Measurements from ENCODE around the gene EHD2.
A peak's percentile ranks its signal among the peaks of the same experiment; 100 is the strongest.
"Not testable (repeated sequence)": the region's sequence is repeated elsewhere in the genome, so short reads cannot be mapped to it uniquely, and the experiment has no call there.

Gene EHD2, protein sequence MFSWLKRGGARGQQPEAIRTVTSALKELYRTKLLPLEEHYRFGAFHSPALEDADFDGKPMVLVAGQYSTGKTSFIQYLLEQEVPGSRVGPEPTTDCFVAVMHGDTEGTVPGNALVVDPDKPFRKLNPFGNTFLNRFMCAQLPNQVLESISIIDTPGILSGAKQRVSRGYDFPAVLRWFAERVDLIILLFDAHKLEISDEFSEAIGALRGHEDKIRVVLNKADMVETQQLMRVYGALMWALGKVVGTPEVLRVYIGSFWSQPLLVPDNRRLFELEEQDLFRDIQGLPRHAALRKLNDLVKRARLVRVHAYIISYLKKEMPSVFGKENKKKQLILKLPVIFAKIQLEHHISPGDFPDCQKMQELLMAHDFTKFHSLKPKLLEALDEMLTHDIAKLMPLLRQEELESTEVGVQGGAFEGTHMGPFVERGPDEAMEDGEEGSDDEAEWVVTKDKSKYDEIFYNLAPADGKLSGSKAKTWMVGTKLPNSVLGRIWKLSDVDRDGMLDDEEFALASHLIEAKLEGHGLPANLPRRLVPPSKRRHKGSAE

DNA sequence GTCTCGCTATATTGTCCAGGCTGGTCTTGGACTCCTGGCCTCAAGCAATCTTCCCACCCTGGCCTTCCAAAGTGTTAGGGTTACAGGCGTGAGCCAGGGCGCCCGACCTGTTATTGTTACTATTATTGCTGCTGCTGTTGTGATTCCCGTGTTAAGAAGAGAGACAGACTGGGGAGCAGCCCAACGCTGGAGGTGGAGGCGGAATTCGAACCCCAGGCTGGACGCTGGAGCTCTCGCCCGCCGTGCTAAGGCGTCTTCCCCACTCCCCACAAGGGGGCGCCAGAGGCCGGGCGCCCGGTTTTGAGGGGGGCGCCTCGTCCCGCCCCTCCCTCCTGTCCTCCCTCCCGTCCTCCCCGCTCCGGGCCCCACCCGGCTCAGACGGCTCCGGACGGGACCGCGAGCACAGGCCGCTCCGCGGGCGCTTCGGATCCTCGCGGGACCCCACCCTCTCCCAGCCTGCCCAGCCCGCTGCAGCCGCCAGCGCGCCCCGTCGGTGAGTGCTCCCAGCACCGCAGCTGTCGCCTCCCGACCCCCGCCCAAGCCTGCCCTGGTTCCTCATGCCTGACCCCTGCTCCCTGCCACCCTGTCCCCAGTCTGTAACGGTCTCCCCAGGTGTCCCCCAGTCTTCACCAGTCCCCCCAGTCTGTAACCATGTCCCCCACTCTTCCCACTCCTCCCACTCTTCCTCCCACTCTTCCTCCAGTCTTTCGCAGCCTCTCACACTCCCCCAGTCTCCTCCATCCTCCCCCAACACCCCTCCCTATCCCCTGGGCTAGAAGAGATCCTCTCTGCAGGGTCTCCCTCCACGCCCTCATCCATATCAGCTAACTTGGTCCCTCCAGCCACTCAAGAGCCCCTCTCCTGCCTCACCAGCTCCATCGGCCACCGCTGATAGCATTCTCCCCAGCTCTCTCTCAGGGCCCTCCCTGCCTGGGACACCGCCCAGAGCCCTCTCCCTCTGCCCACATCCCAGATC lies at the start of gene EHD2:
TSS of gene EHD2 (plus strand) at position 377 of the 976 bp plus-strand sequence. CDS start 3,191 bp downstream, outside the sequence.
- TF ChIP-seq SUZ12 (IDR thresholded peaks at IDR 0.05; ENCODE audit: extremely low read depth, insufficient read depth, insufficient read length) (no peak), YY1 (IDR thresholded peaks at IDR 0.05; ENCODE audit: insufficient read depth, insufficient read length) (no peak), ZNF274 (IDR thresholded peaks at IDR 0.05; ENCODE audit: low read depth, low read length) (no peak)
- no peaks in the 10 kb centered on the region for H3K27me3 ChIP-seq (ENCODE audit: insufficient read depth, insufficient read length)
- peaks cover 7% of the 10 kb centered on the region; the same call in 1 of the 2 replicates for H3K9me3 ChIP-seq (ENCODE audit: insufficient read depth, low read length)
- peaks cover 21% of the 10 kb centered on the region for H3K36me3 ChIP-seq (ENCODE audit: insufficient read depth, insufficient read length, low read length)
- peak within 1 kb of the TSS; percentile 85 for H3K9ac ChIP-seq (ENCODE audit: insufficient read length, low read depth)
- no peaks in the 10 kb centered on the region for H3K4me1 ChIP-seq (ENCODE audit: insufficient read depth, insufficient read length)
- H3K4me3 ChIP-seq (ENCODE audit: insufficient read length, low read depth): peak within 1 kb of the TSS; percentile 75
- DNase-seq (ENCODE audit: low read depth, low spot score): no peak

DNA sequence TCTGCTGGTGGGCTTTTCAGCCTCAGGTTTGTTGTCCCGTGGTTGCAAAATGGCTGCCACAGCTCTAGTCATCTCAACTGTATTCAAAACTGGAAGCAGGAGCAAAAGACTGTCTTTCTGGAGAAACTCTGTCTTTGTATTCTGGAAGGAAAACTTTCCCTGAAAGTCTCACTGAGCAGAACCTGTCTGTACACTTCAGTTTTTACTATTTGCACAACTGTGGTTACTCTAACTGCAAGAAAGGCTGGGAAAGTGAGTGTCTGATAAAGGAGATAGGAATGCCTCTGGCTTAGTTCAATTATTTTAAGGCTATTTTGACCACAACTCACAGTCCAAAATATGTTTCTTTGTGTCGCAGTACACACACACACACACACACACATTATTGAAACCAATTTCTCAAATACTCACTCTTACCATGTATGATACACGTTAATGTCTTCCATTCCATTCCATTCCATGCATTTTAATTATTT lies 49.7 kb upstream of the EHD2 start:
- Histone ChIP-seq H3K36me3 (ENCODE audit: insufficient read depth, insufficient read length, low read length) (peaks cover 9% of the 10 kb centered on the region), H3K9me3 (ENCODE audit: insufficient read depth, low read length) (no peaks in the 10 kb centered on the region), H3K4me1 (ENCODE audit: insufficient read depth, insufficient read length) (no peaks in the 10 kb centered on the region), H3K9ac (ENCODE audit: insufficient read length, low read depth) (no peak overlapping the region), H3K4me3 (ENCODE audit: insufficient read length, low read depth) (no peak overlapping the region), H3K27me3 (ENCODE audit: insufficient read depth, insufficient read length) (no peaks in the 10 kb centered on the region)
- no peak for DNase-seq (ENCODE audit: low read depth, low spot score)
- TF ChIP-seq ZNF274 (IDR thresholded peaks at IDR 0.05; ENCODE audit: low read depth, low read length) (no peak), SUZ12 (IDR thresholded peaks at IDR 0.05; ENCODE audit: extremely low read depth, insufficient read depth, insufficient read length) (no peak), YY1 (IDR thresholded peaks at IDR 0.05; ENCODE audit: insufficient read depth, insufficient read length) (no peak)

DNA sequence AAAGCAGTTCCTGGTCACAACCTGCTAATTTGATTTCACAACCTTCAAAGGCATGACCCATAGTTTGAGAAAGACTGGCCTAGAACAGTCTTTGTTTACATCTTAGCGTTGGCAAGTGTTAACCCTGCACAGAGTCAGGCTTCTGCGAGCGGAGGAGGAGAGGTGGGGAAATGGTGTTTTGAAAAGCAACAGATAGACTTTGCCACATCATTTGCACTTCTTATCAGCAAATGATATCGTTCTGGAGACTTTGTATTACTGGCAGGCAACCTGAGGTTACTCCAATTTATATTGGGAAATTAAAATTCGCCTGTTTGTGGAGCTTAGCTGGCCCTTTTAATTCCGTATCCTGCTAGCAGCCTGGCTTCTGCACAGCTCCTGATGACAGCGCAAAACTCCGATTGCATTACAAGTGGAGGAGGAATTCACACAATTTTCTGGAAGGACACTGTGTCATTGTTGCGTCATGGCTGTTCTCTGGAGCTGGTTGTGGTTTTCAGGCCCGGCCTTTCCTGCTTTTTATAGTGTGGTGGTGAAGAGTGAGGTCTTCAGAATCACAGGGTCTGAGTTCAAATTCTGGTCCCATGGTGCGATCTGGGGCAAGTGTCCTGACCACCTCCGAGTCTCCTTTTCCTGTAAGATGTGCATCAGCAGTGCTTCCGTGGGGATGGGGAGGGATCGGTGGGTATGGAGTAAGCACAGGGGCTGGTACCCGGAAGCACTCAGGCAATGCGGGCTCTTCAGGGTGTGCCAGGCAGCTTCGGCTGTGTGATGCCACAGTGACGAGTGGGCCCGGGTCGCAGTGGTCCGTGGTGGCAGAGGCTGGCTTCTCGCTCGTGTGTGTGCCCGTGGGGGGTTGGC lies 49.1 kb upstream of the EHD2 start:
- no peak overlapping the region for H3K9ac ChIP-seq (ENCODE audit: insufficient read length, low read depth)
- no peak for TF ChIP-seq ZNF274 (IDR thresholded peaks at IDR 0.05; ENCODE audit: low read depth, low read length)
- no peak for TF ChIP-seq YY1 (IDR thresholded peaks at IDR 0.05; ENCODE audit: insufficient read depth, insufficient read length)
- TF ChIP-seq SUZ12 (IDR thresholded peaks at IDR 0.05; ENCODE audit: extremely low read depth, insufficient read depth, insufficient read length): no peak
- H3K4me3 ChIP-seq (ENCODE audit: insufficient read length, low read depth): no peak overlapping the region
- no peaks in the 10 kb centered on the region for H3K9me3 ChIP-seq (ENCODE audit: insufficient read depth, low read length)
- DNase-seq (ENCODE audit: low read depth, low spot score): no peak
- H3K27me3 ChIP-seq (ENCODE audit: insufficient read depth, insufficient read length): no peaks in the 10 kb centered on the region
- no peaks in the 10 kb centered on the region for H3K4me1 ChIP-seq (ENCODE audit: insufficient read depth, insufficient read length)
- peaks cover 9% of the 10 kb centered on the region for H3K36me3 ChIP-seq (ENCODE audit: insufficient read depth, insufficient read length, low read length)

DNA sequence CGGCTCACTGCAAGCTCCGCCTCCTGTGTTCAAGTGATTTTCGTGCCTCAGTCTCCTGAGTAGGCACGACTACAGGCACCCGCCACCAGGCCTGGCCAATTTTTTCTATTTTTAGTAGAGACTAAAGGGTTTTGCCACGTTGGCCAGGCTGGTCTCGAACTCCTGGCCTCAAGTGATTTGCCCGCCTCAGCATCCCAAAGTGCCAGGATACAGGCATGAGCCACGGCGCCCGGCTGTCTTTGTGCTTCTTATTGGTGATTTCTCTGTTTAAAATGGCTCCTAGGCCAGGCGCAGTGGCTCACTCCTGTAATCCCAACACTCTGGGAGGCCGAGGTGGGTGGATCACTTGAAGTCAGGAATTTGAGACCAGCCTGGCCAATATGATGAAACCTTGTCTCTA lies 44.7 kb upstream of the EHD2 start:
- not testable (repeated sequence) for DNase-seq (ENCODE audit: low read depth, low spot score); H3K4me3 ChIP-seq (ENCODE audit: insufficient read length, low read depth); H3K9me3 ChIP-seq (ENCODE audit: insufficient read depth, low read length); H3K27me3 ChIP-seq (ENCODE audit: insufficient read depth, insufficient read length); H3K4me1 ChIP-seq (ENCODE audit: insufficient read depth, insufficient read length); H3K9ac ChIP-seq (ENCODE audit: insufficient read length, low read depth)
- H3K36me3 ChIP-seq (ENCODE audit: insufficient read depth, insufficient read length, low read length): peaks cover 21% of the 10 kb centered on the region

DNA sequence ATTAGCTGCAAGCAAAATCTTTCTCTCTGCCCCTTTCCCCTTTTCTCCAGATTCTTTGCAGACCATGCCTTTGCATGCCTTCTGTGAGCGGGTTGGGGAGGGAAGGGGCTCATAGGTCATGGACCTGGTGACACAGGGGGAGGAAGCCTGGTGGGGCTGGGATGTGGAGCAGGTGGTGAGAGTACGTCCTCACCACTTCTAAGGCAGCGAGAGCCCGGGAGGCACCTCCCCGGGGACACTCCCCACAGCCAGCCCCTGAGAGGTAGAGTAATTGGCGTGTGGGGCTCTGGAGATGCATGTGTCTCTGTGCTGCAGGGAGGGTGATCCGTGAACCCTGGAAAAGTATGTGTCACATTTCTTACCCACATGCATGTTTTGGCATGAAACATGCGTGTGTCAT lies 42.5 kb upstream of the EHD2 start:
- H3K9ac ChIP-seq (ENCODE audit: insufficient read length, low read depth): no peak overlapping the region
- no peak for DNase-seq (ENCODE audit: low read depth, low spot score)
- no peaks in the 10 kb centered on the region for H3K4me1 ChIP-seq (ENCODE audit: insufficient read depth, insufficient read length)
- H3K36me3 ChIP-seq (ENCODE audit: insufficient read depth, insufficient read length, low read length): peaks cover 34% of the 10 kb centered on the region
- H3K4me3 ChIP-seq (ENCODE audit: insufficient read length, low read depth): no peak overlapping the region
- no peak for TF ChIP-seq ZNF274 (IDR thresholded peaks at IDR 0.05; ENCODE audit: low read depth, low read length)
- TF ChIP-seq YY1 (IDR thresholded peaks at IDR 0.05; ENCODE audit: insufficient read depth, insufficient read length): no peak
- no peak for TF ChIP-seq SUZ12 (IDR thresholded peaks at IDR 0.05; ENCODE audit: extremely low read depth, insufficient read depth, insufficient read length)
- H3K27me3 ChIP-seq (ENCODE audit: insufficient read depth, insufficient read length): no peaks in the 10 kb centered on the region
- no peaks in the 10 kb centered on the region for H3K9me3 ChIP-seq (ENCODE audit: insufficient read depth, low read length)

DNA sequence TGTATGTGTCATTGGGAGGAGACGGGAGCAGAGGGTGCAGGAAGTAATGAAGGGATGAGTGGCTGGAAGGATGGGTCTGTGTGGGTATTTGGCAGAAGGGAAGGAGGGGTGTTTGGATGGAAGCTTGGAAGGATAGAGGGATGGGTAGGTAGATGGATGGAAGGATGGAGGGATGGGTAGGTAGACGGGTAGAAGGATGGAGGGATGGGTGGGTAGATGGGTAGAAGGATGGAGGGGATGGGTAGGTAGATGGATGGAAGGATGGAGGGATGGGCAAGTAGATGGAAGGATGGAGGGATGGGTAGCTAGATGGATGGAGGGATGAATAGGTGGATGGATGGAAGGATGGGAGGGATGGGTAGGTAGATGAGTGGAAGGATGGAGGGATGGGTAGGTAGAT lies 41.7 kb upstream of the EHD2 start:
- Histone ChIP-seq H3K36me3 (ENCODE audit: insufficient read depth, insufficient read length, low read length) (peaks cover 39% of the 10 kb centered on the region), H3K9me3 (ENCODE audit: insufficient read depth, low read length) (no peaks in the 10 kb centered on the region), H3K27me3 (ENCODE audit: insufficient read depth, insufficient read length) (no peaks in the 10 kb centered on the region), H3K4me3 (ENCODE audit: insufficient read length, low read depth) (no peak overlapping the region), H3K4me1 (ENCODE audit: insufficient read depth, insufficient read length) (no peaks in the 10 kb centered on the region), H3K9ac (ENCODE audit: insufficient read length, low read depth) (no peak overlapping the region)
- no peak for DNase-seq (ENCODE audit: low read depth, low spot score)
- TF ChIP-seq SUZ12 (IDR thresholded peaks at IDR 0.05; ENCODE audit: extremely low read depth, insufficient read depth, insufficient read length) (no peak), ZNF274 (IDR thresholded peaks at IDR 0.05; ENCODE audit: low read depth, low read length) (no peak), YY1 (IDR thresholded peaks at IDR 0.05; ENCODE audit: insufficient read depth, insufficient read length) (no peak)
